Fibroblast of lung (primary cell): ENCODE results near the gene OR51V1. TPM values are rescaled to one million over a fixed set of nuclear protein-coding genes. Genes with fewer than 3 reads are reported as not detected.

Experiments
- DNase-seq, 2 donors: peaks; one replicate each; pipeline versions ENCODE4 v3.0.0 to v3.0.0-alpha.2; 2010; ENCODE audit warnings: low read depth in 2 of 2
- H2AFZ ChIP-seq: 2 replicates; pipeline ENCODE4 v1.5.1; 2012; ENCODE audit warnings: low read length, control low read depth, inconsistent platforms
- H3K27ac ChIP-seq: 2 replicates; pipeline ENCODE4 v1.5.1; 2011; ENCODE audit warnings: low read length, control low read depth; ENCODE audit not compliant: insufficient read depth
- H3K27me3 ChIP-seq: 2 replicates; pipeline ENCODE4 v1.5.1; 2011; ENCODE audit warnings: mild to moderate bottlenecking, low read length; ENCODE audit not compliant: control insufficient read depth, insufficient read depth
- H3K36me3 ChIP-seq: 2 replicates; pipeline ENCODE4 v1.5.1; 2011; ENCODE audit warnings: low read length; ENCODE audit not compliant: control insufficient read depth, insufficient read depth
- H3K4me1 ChIP-seq: 2 replicates; pipeline ENCODE4 v1.5.1; 2011; ENCODE audit warnings: low read length; ENCODE audit not compliant: control insufficient read depth, insufficient read depth; ENCODE audit errors: extremely low read depth
- H3K4me2 ChIP-seq: 2 replicates; pipeline ENCODE4 v1.5.1; 2011; ENCODE audit warnings: low read length, control low read depth; ENCODE audit not compliant: insufficient read depth; ENCODE audit errors: extremely low read depth
- H3K4me3 ChIP-seq, 4 experiments: fragments of 200-600 bp in 1 of 4; sonication (generic) in 1 of 4; replicated peaks in 1 of 4; 2 replicates each; pipeline ENCODE4 v1.5.1; 2011 to 2016; ENCODE audit warnings: low read length in 4 of 4, low read depth in 3 of 4, mild to moderate bottlenecking in 3 of 4, control low read depth in 2 of 4, inconsistent platforms in 1 of 4, mixed read lengths in 1 of 4; ENCODE audit not compliant: insufficient read depth in 1 of 4; ENCODE audit errors: control extremely low read depth in 1 of 4
- H3K79me2 ChIP-seq: 2 replicates; pipeline ENCODE4 v1.5.1; 2012; ENCODE audit warnings: mild to moderate bottlenecking, low read length, inconsistent platforms; ENCODE audit not compliant: control insufficient read depth, insufficient read depth
- H3K9ac ChIP-seq: 2 replicates; pipeline ENCODE4 v1.5.1; 2011; ENCODE audit warnings: mild to moderate bottlenecking, low read length, control low read depth; ENCODE audit not compliant: insufficient read depth
- H3K9me3 ChIP-seq: 2 replicates; pipeline ENCODE4 v1.5.1; 2012; ENCODE audit warnings: low read depth, low read length; ENCODE audit not compliant: control insufficient read depth, insufficient read depth
- H4K20me1 ChIP-seq: 2 replicates; pipeline ENCODE4 v1.5.1; 2011; ENCODE audit warnings: low read length; ENCODE audit not compliant: control insufficient read depth, insufficient read depth; ENCODE audit errors: extremely low read depth
- CTCF ChIP-seq, 2 donors: IDR thresholded peaks in 1 of 2; conservative IDR thresholded peaks in 1 of 2; 1 replicate in 1 of 2; 2 replicates in 1 of 2; pipeline ENCODE4 v1.5.1; 2011 to 2012; ENCODE audit warnings: low read length in 2 of 2, control low read depth in 1 of 2, inconsistent platforms in 1 of 2, low read depth in 1 of 2, mild to moderate bottlenecking in 1 of 2
- EZH2 ChIP-seq: IDR thresholded peaks from 2 replicates; pipeline ENCODE4 v1.5.1; 2012; ENCODE audit warnings: low read length, control low read depth, mild to moderate bottlenecking; ENCODE audit errors: missing control alignments
- polyA plus RNA-seq, 2 donors: library from polyadenylated mRNA; depleted of rRNA in 1 of 2; stranded (reverse) in 1 of 2; unstranded in 1 of 2; fragments of >200 nt; gene quantifications; 2 replicates each; pipeline ENCODE4 v1.2.1, GENCODE V29; 2011 to 2012; ENCODE audit warnings: missing spikeins in 1 of 2
- total RNA-seq: library from RNA; depleted of rRNA; stranded (reverse); fragments of >200 nt; gene quantifications from 2 replicates; pipeline ENCODE4 v1.2.1, GENCODE V29; 2014

OR51V1 gene
- total and polyA plus RNA-seq, 2 donors (not counting 1 experiment from before 2014, with no cell fraction given), result not detected

GRCh38 chr11:5229796-5230195 is 29.3 kb upstream of the OR51V1 start:
- H3K27ac ChIP-seq, result no peak overlapping the region
- TF ChIP-seq CTCF (conservative IDR thresholded peaks at IDR 0.05 in 1 of 2, IDR thresholded peaks at IDR 0.05 in 1 of 2; ENCODE audit: low read depth in 1 of 2, low read length in 2 of 2), result no peak
- TF ChIP-seq EZH2, result no peak

GRCh38 chr11:5229356-5229755 is 28.9 kb upstream of the OR51V1 start:
- Histone ChIP-seq H3K9me3 (no peaks in the 10 kb centered on the region), H3K4me1 (peaks cover 6% of the 10 kb centered on the region), H2AFZ (no peak overlapping the region), H3K27me3 (no peaks in the 10 kb centered on the region), H3K36me3 (no peaks in the 10 kb centered on the region), H3K4me3 (no peak overlapping the region), H3K27ac (no peak overlapping the region), H3K9ac (no peak overlapping the region), H3K79me2 (no peaks in the 10 kb centered on the region), H3K4me2 (no peak overlapping the region), H4K20me1 (no peaks in the 10 kb centered on the region)
- TF ChIP-seq CTCF (conservative IDR thresholded peaks at IDR 0.05 in 1 of 2, IDR thresholded peaks at IDR 0.05 in 1 of 2; ENCODE audit: low read depth in 1 of 2, low read length in 2 of 2) (no peak), EZH2 (no peak)
- no peak for DNase-seq

More at GRCh38 chr11:5229796-5230195, 29.3 kb upstream of the OR51V1 start:
- no peak for DNase-seq
- no peaks in the 10 kb centered on the region for H3K36me3 ChIP-seq
- H3K9ac ChIP-seq, result no peak overlapping the region
- H2AFZ ChIP-seq, result no peak overlapping the region
- H3K27me3 ChIP-seq, result no peaks in the 10 kb centered on the region
- no peaks in the 10 kb centered on the region for H4K20me1 ChIP-seq
- no peaks in the 10 kb centered on the region for H3K79me2 ChIP-seq
- peaks cover 7% of the 10 kb centered on the region for H3K4me1 ChIP-seq
- H3K9me3 ChIP-seq, result no peaks in the 10 kb centered on the region
- no peak overlapping the region for H3K4me2 ChIP-seq
- no peak overlapping the region for H3K4me3 ChIP-seq

- no peaks in the 10 kb centered on the region for H3K9me3 ChIP-seq
- no peaks in the 10 kb centered on the region for H3K79me2 ChIP-seq
- no peak overlapping the region for H3K9ac ChIP-seq
- no peak overlapping the region for H2AFZ ChIP-seq
- no peak for DNase-seq
- no peaks in the 10 kb centered on the region for H4K20me1 ChIP-seq
- H3K4me2 ChIP-seq, result no peak overlapping the region
- H3K27ac ChIP-seq, result no peak overlapping the region
- TF ChIP-seq CTCF (conservative IDR thresholded peaks at IDR 0.05 in 1 of 2, IDR thresholded peaks at IDR 0.05 in 1 of 2; ENCODE audit: low read depth in 1 of 2, low read length in 2 of 2) (no peak), EZH2 (no peak)
- no peaks in the 10 kb centered on the region for H3K27me3 ChIP-seq
- H3K36me3 ChIP-seq, result no peaks in the 10 kb centered on the region
- H3K4me1 ChIP-seq, result no peaks in the 10 kb centered on the region
- H3K4me3 ChIP-seq, result no peak overlapping the region
Measured at GRCh38 chr11:5228124-5228523, 27.6 kb upstream of the OR51V1 start.
